H1 (cell line): Measurements from ENCODE around the gene SPRR1B. TPM values are rescaled to one million over a fixed set of nuclear protein-coding genes. Genes with fewer than 3 reads are reported as not detected.
"Not testable (repeated sequence)": the region's sequence is repeated elsewhere in the genome, so short reads cannot be mapped to it uniquely, and the experiment has no call there.

Experiments
- CTCF ChIA-PET: fragments of 300-600 bp; sonication (Branson Sonifier 250); formaldehyde crosslinking; loops from one replicate; lab custom pipeline; 2021; ENCODE audit not compliant: partially characterized antibody; lab: Charles Lee
- POLR2A ChIA-PET: fragments of 300-600 bp; sonication (Branson Sonifier 250); formaldehyde crosslinking; loops from one replicate; lab custom pipeline; 2021; ENCODE audit warnings: inconsistent platforms; ENCODE audit not compliant: partially characterized antibody; lab: Charles Lee
- DNase-seq, 2 experiments: peaks; one replicate each; pipeline versions ENCODE4 v3.0.0 to v3.0.0-alpha.2; 2010 to 2022; ENCODE audit warnings: low spot score in 2 of 2, low read depth in 1 of 2, mixed read lengths in 1 of 2
- FAIRE-seq: peaks from 2 replicates; lab custom pipeline; 2011; peaks lifted over from hg19 to GRCh38; lab: Jason Lieb, UNC
- H2AFZ ChIP-seq: 2 replicates; pipeline ENCODE4 v1.8.1; 2012; ENCODE audit warnings: low read length, inconsistent platforms
- H2AK5ac ChIP-seq: 2 replicates; pipeline ENCODE4 v1.6.1; 2013; ENCODE audit warnings: low read depth, low read length
- H2BK120ac ChIP-seq: replicated peaks from 2 replicates; pipeline ENCODE3; 2013; ENCODE audit warnings: low read depth, low read length, inconsistent platforms
- H2BK12ac ChIP-seq: 2 replicates; pipeline ENCODE4 v1.6.1; 2013; ENCODE audit warnings: low read depth, low read length
- H2BK15ac ChIP-seq: 2 replicates; pipeline ENCODE4 v1.6.1; 2013; ENCODE audit warnings: low read length
- H2BK20ac ChIP-seq: 2 replicates; pipeline ENCODE4 v1.6.1; 2013; ENCODE audit warnings: low read length
- H2BK5ac ChIP-seq: 2 replicates; pipeline ENCODE4 v1.6.1; 2013; ENCODE audit warnings: low read depth, low read length
- H3K14ac ChIP-seq: 2 replicates; pipeline ENCODE4 v1.6.1; 2013; ENCODE audit warnings: inconsistent platforms; ENCODE audit not compliant: insufficient read length
- H3K18ac ChIP-seq: 2 replicates; pipeline ENCODE4 v1.6.1; 2013; ENCODE audit warnings: low read length; ENCODE audit errors: extremely low read depth
- H3K23ac ChIP-seq: 2 replicates; pipeline ENCODE4 v1.6.1; 2013; ENCODE audit warnings: inconsistent platforms; ENCODE audit not compliant: insufficient read length
- H3K23me2 ChIP-seq: 2 replicates; pipeline ENCODE4 v1.6.1; 2013; ENCODE audit warnings: low read depth, low read length
- H3K27ac ChIP-seq: 2 replicates; pipeline ENCODE4 v1.6.1; 2011; ENCODE audit warnings: low read depth, low read length, inconsistent platforms
- H3K27me3 ChIP-seq, 4 experiments: replicated peaks in 1 of 4; 1 replicate in 1 of 4; 2 replicates in 3 of 4; pipeline versions ENCODE4 v1.6.1 to v1.8.1; 2011 to 2013; ENCODE audit warnings: low read length in 3 of 4, mild to moderate bottlenecking in 3 of 4, inconsistent platforms in 2 of 4, mixed read lengths in 2 of 4, moderate library complexity in 1 of 4; ENCODE audit not compliant: control insufficient read depth in 3 of 4, insufficient read depth in 3 of 4; ENCODE audit errors: extremely low read depth in 1 of 4
- H3K36me3 ChIP-seq, 4 experiments: 2 replicates each; pipeline versions ENCODE4 v1.6.1 to v1.8.1; 2011 to 2013; ENCODE audit warnings: mild to moderate bottlenecking in 4 of 4, low read length in 3 of 4, moderate library complexity in 2 of 4, control low read depth in 1 of 4, inconsistent platforms in 1 of 4; ENCODE audit not compliant: insufficient read depth in 4 of 4, control insufficient read depth in 2 of 4
- H3K4ac ChIP-seq: replicated peaks from 2 replicates; pipeline ENCODE3; 2013; ENCODE audit warnings: low read length, low read depth, mixed read lengths, inconsistent platforms; ENCODE audit not compliant: insufficient read length
- H3K4me1 ChIP-seq, 4 experiments: replicated peaks in 1 of 4; 1 replicate in 1 of 4; 2 replicates in 3 of 4; pipeline versions ENCODE4 v1.6.1 to v1.8.1; 2011 to 2013; ENCODE audit warnings: low read length in 3 of 4, inconsistent platforms in 2 of 4, mixed read lengths in 1 of 4; ENCODE audit not compliant: insufficient read depth in 4 of 4, control insufficient read depth in 3 of 4
- H3K4me2 ChIP-seq, 2 experiments: 2 replicates each; pipeline versions ENCODE4 v1.6.1 to v1.8.1; 2011 to 2013; ENCODE audit warnings: low read depth in 2 of 2, low read length in 2 of 2, control low read depth in 1 of 2, inconsistent platforms in 1 of 2, mild to moderate bottlenecking in 1 of 2; ENCODE audit not compliant: insufficient read depth in 1 of 2
- H3K4me3 ChIP-seq, 4 experiments: fragments of 200-600, 300-600 bp in 1 of 4; sonication (generic), shearing (Covaris generic), sonication (Bioruptor Twin) in 1 of 4; 2 replicates each; pipeline versions ENCODE4 v1.5.1 to v1.8.1; 2011 to 2016; ENCODE audit warnings: low read length in 4 of 4, low read depth in 3 of 4, control low read depth in 2 of 4, inconsistent platforms in 2 of 4, mild to moderate bottlenecking in 2 of 4, mixed read lengths in 1 of 4, moderate library complexity in 1 of 4; ENCODE audit not compliant: insufficient read depth in 2 of 4; ENCODE audit errors: extremely low read depth in 1 of 4
- H3K56ac ChIP-seq: replicated peaks from 2 replicates; pipeline ENCODE3; 2013; ENCODE audit warnings: low read depth, mild to moderate bottlenecking, mixed read lengths, low read length, inconsistent platforms; ENCODE audit not compliant: insufficient read length
- H3K79me1 ChIP-seq: 2 replicates; pipeline ENCODE4 v1.6.1; 2013; ENCODE audit warnings: low read depth, low read length, control low read depth
- H3K79me2 ChIP-seq, 2 experiments: 2 replicates each; pipeline versions ENCODE4 v1.6.1 to v1.8.1; 2012 to 2013; ENCODE audit warnings: low read length in 2 of 2, mild to moderate bottlenecking in 2 of 2, inconsistent platforms in 1 of 2; ENCODE audit not compliant: insufficient read depth in 2 of 2, control insufficient read depth in 1 of 2
- H3K9ac ChIP-seq, 4 experiments: replicated peaks in 1 of 4; 1 replicate in 1 of 4; 2 replicates in 3 of 4; pipeline versions ENCODE4 v1.6.1 to v1.8.1; 2011 to 2013; ENCODE audit warnings: low read depth in 3 of 4, low read length in 3 of 4, control low read depth in 2 of 4, mild to moderate bottlenecking in 2 of 4, moderate library complexity in 2 of 4, inconsistent platforms in 1 of 4; ENCODE audit errors: extremely low read depth in 1 of 4
- H3K9me3 ChIP-seq, 2 experiments: 2 replicates each; pipeline versions ENCODE4 v1.6.1 to v1.8.1; 2012 to 2013; ENCODE audit warnings: mild to moderate bottlenecking in 2 of 2, moderate library complexity in 2 of 2, control low read depth in 1 of 2, inconsistent platforms in 1 of 2, low read depth in 1 of 2, low read length in 1 of 2, mixed read lengths in 1 of 2; ENCODE audit not compliant: insufficient read depth in 2 of 2
- H4K20me1 ChIP-seq, 2 experiments: replicated peaks in 1 of 2; 2 replicates each; pipeline versions ENCODE3 to v1.8.1; 2011 to 2013; ENCODE audit warnings: inconsistent platforms in 2 of 2, low read length in 2 of 2, mild to moderate bottlenecking in 1 of 2; ENCODE audit not compliant: insufficient read depth in 2 of 2, control insufficient read depth in 1 of 2
- H4K5ac ChIP-seq: 2 replicates; pipeline ENCODE4 v1.6.1; 2013; ENCODE audit warnings: low read length, low read depth, mixed read lengths, inconsistent platforms; ENCODE audit not compliant: insufficient read length
- H4K8ac ChIP-seq: 2 replicates; pipeline ENCODE4 v1.8.0; 2013; ENCODE audit warnings: mild to moderate bottlenecking, moderate library complexity, low read length, inconsistent platforms; ENCODE audit not compliant: insufficient read depth; ENCODE audit errors: extremely low read depth
- H4K91ac ChIP-seq: replicated peaks from 2 replicates; pipeline ENCODE3; 2013; ENCODE audit warnings: low read length, mixed read lengths, inconsistent platforms; ENCODE audit not compliant: insufficient read length
- BACH1 ChIP-seq: IDR thresholded peaks from 2 replicates; pipeline ENCODE4 v1.6.1; 2012; ENCODE audit warnings: low read length, improper control_type of control experiment
- BCL11A ChIP-seq, 2 experiments: IDR thresholded peaks; one replicate each; pipeline ENCODE4 v1.6.1; 2011; ENCODE audit warnings: low read depth in 2 of 2, low read length in 2 of 2, mild to moderate bottlenecking in 2 of 2
- MAX ChIP-seq: IDR thresholded peaks from 2 replicates; pipeline ENCODE4 v1.6.1; 2012; ENCODE audit warnings: inconsistent platforms
- POLR2A ChIP-seq, 2 experiments: IDR thresholded peaks; 1 replicate in 1 of 2; 2 replicates in 1 of 2; pipeline ENCODE4 v1.6.1; 2011; ENCODE audit warnings: low read depth in 2 of 2, low read length in 2 of 2, mild to moderate bottlenecking in 2 of 2; ENCODE audit errors: control extremely low read depth in 1 of 2
- SRF ChIP-seq: IDR thresholded peaks from 2 replicates; pipeline ENCODE4 v1.6.1; 2011; ENCODE audit warnings: mild to moderate bottlenecking, low read depth, low read length, moderate library complexity
- WGBS, 2 experiments: shearing (Covaris generic) in 1 of 2; methylation state at CpG; one replicate each; pipeline versions ENCODE4 v1.1.6 to v1.1.7; 2013 to 2015; ENCODE audit warnings: low lambda C conversion rate in 2 of 2, mixed read lengths in 2 of 2, inconsistent platforms in 1 of 2, low coverage in 1 of 2, missing lambda C conversion rate in 1 of 2; ENCODE audit not compliant: insufficient replicate concordance in 2 of 2, insufficient coverage in 1 of 2, insufficient read length in 1 of 2; ENCODE audit errors: extremely low coverage in 1 of 2, missing lambda C conversion rate in 1 of 2; 5-methylcytosine and 5-hydroxymethylcytosine counted together
- polyA plus RNA-seq, 7 experiments: library from polyadenylated mRNA; depleted of rRNA in 3 of 7; stranded (reverse) in 5 of 7; unstranded in 2 of 7; fragments of >200 nt in 5 of 7; fragments of 200-250 nt in 2 of 7; gene quantifications; 1 replicate in 5 of 7; 2 replicates in 1 of 7; 4 replicates in 1 of 7; pipeline versions ENCODE4 v1.2.1 to v1.2.3, GENCODE V29; 2011 to 2013; ENCODE audit warnings: missing spikeins in 2 of 7, mixed read lengths in 2 of 7
- total RNA-seq: library from RNA; stranded (reverse); fragmentation: NEBNext Ultra II Directional; extraction: Animal tissue kit (Norgen Biotek cat#: 25700); gene quantifications from 2 replicates; pipeline ENCODE4 v1.2.1, GENCODE V29; 2021

Gene SPRR1B
- total and polyA plus RNA-seq, 2 of the 8 experiments (the other 6 are each of a cell fraction or from before 2014, with no cell fraction given): 0.23 TPM; not detected in 1

GRCh38 chr1:153049211-153049610 is 18.2 kb downstream of the SPRR1B start (continued):
- TF ChIP-seq MAX (no peak), POLR2A (IDR thresholded peaks at IDR 0.05; ENCODE audit: control extremely low read depth in 1 of 2, low read depth in 2 of 2, low read length in 2 of 2) (no peak), SRF (no peak), BACH1 (no peak), BCL11A (IDR thresholded peaks at IDR 0.05; ENCODE audit: low read depth in 2 of 2, low read length in 2 of 2) (no peak)
- TF ChIP-seq, all 59 proteins: peak for 0

GRCh38 chr1:153056111-153056510 is 25.1 kb downstream of the SPRR1B start:
- H4K8ac ChIP-seq, POLR2A ChIA-PET, H3K56ac ChIP-seq, H3K4me2 ChIP-seq, H2BK15ac ChIP-seq, H3K9me3 ChIP-seq, H3K14ac ChIP-seq, H2BK5ac ChIP-seq, H3K4me3 ChIP-seq, H3K36me3 ChIP-seq, H2BK20ac ChIP-seq, DNase-seq, H4K5ac ChIP-seq, H3K9ac ChIP-seq, H2AFZ ChIP-seq, H4K91ac ChIP-seq, H3K4ac ChIP-seq, H3K79me2 ChIP-seq, H3K27ac ChIP-seq, H2AK5ac ChIP-seq, H4K20me1 ChIP-seq, H3K4me1 ChIP-seq, H3K23me2 ChIP-seq, H3K79me1 ChIP-seq, H3K18ac ChIP-seq, H3K23ac ChIP-seq, H2BK12ac ChIP-seq, H2BK120ac ChIP-seq, H3K27me3 ChIP-seq: not testable (repeated sequence)
- peak; percentile 42 for FAIRE-seq
- WGBS, 2 experiments: 88% methylated on average over 3 of the region's 3 CpGs; no CpG with 5 or more reads in 1 of the 2 experiments
- CTCF ChIA-PET: interaction anchor here (0.6 kb wide), 1 partner anchor 1174 kb away, joined by 4 read pairs; no protein-coding TSS in a partner anchor
